ENCODE results near the gene RASGEF1C. TPM values are rescaled to one million over a fixed set of nuclear protein-coding genes. Genes with fewer than 3 reads are reported as not detected.

RASGEF1C gene
- total RNA-seq, 6 experiments from 2014 or later = not detected

GRCh38 chr5:180202939-180203573, 6.0 kb downstream of the RASGEF1C start:
- no peak for TF ChIP-seq CTCF (IDR thresholded peaks at IDR 0.05)
- no peak for DNase-seq
- Mint-ChIP-seq H3K36me3 (ENCODE audit: low read depth) (no peaks in the 10 kb centered on the region), H3K27ac (no peak overlapping the region), H3K27me3 (ENCODE audit: insufficient read depth) (peaks cover 7% of the 10 kb centered on the region; the same call in 1 of the 2 replicates), H3K9me3 (peaks cover 14% of the 10 kb centered on the region; the same call in 1 of the 2 replicates), H3K4me1 (ENCODE audit: low read depth) (no peaks in the 10 kb centered on the region), H3K4me3 (no peak overlapping the region)

GRCh38 chr5:180201051-180201987, 7.7 kb downstream of the RASGEF1C start:
- Mint-ChIP-seq H3K4me3 (no peak overlapping the region), H3K27ac (no peak overlapping the region), H3K36me3 (ENCODE audit: low read depth) (no peaks in the 10 kb centered on the region), H3K27me3 (ENCODE audit: insufficient read depth) (peaks cover 5% of the 10 kb centered on the region; the same call in 1 of the 2 replicates), H3K4me1 (ENCODE audit: low read depth) (no peaks in the 10 kb centered on the region), H3K9me3 (peaks cover 19% of the 10 kb centered on the region)
- TF ChIP-seq CTCF (IDR thresholded peaks at IDR 0.05) = peak; percentile 53
- DNase-seq = no peak

GRCh38 chr5:180199390-180199789, 9.6 kb downstream of the RASGEF1C start:
- H3K27me3 Mint-ChIP-seq (ENCODE audit: insufficient read depth) = peaks cover 3% of the 10 kb centered on the region; the same call in 1 of the 2 replicates
- DNase-seq = no peak
- H3K9me3 Mint-ChIP-seq = peaks cover 31% of the 10 kb centered on the region
- H3K4me3 Mint-ChIP-seq = no peak overlapping the region
- H3K36me3 Mint-ChIP-seq (ENCODE audit: low read depth) = no peaks in the 10 kb centered on the region
- H3K4me1 Mint-ChIP-seq (ENCODE audit: low read depth) = no peaks in the 10 kb centered on the region
- TF ChIP-seq CTCF (IDR thresholded peaks at IDR 0.05) = no peak
- no peak overlapping the region for H3K27ac Mint-ChIP-seq

GRCh38 chr5:180198208-180198607, 10.8 kb downstream of the RASGEF1C start:
- Mint-ChIP-seq H3K4me3 (no peak overlapping the region), H3K27ac (no peak overlapping the region), H3K4me1 (ENCODE audit: low read depth) (no peaks in the 10 kb centered on the region), H3K36me3 (ENCODE audit: low read depth) (no peaks in the 10 kb centered on the region), H3K27me3 (ENCODE audit: insufficient read depth) (peaks cover 3% of the 10 kb centered on the region; the same call in 1 of the 2 replicates), H3K9me3 (peaks cover 43% of the 10 kb centered on the region)
- TF ChIP-seq CTCF (IDR thresholded peaks at IDR 0.05) = no peak
- no peak for DNase-seq

- no peak for TF ChIP-seq CTCF (IDR thresholded peaks at IDR 0.05)
- H3K4me1 Mint-ChIP-seq (ENCODE audit: low read depth) = no peaks in the 10 kb centered on the region
- H3K4me3 Mint-ChIP-seq = no peak overlapping the region
- peaks cover 45% of the 10 kb centered on the region for H3K9me3 Mint-ChIP-seq
- H3K27me3 Mint-ChIP-seq (ENCODE audit: insufficient read depth) = peaks cover 3% of the 10 kb centered on the region; the same call in 1 of the 2 replicates
- no peak for DNase-seq
- no peak overlapping the region for H3K27ac Mint-ChIP-seq
- peaks cover 2% of the 10 kb centered on the region; the same call in 1 of the 2 replicates for H3K36me3 Mint-ChIP-seq (ENCODE audit: low read depth)
These were observed 11.9 kb downstream of the RASGEF1C start for GRCh38 chr5:180197016-180197702.
